RWPE1 (cell line): ENCODE results near the gene ZNF555.

ENCODE experiments used
- CTCF ChIA-PET: fragments of 350-600 bp; sonication (Branson Sonifier 250); formaldehyde crosslinking; extraction: SDS; loops from one replicate; lab custom pipeline; 2021; lab: Yijun Ruan, JAX
- POLR2A ChIA-PET: fragments of 400-600 bp; formaldehyde crosslinking; extraction: SDS; loops from one replicate; lab custom pipeline; 2020; ENCODE audit warnings: antibody characterized with exemption; ENCODE audit not compliant: low non-redundant PET; lab: Yijun Ruan, JAX
- DNase-seq: peaks from one replicate; pipeline ENCODE4 v3.0.0; 2012; ENCODE audit warnings: low spot score
- H3K27ac ChIP-seq: fragments of 450-650 bp; 2 replicates; pipeline ENCODE4 v1.5.1; 2017
- CTCF ChIP-seq: fragments of 450-650 bp; conservative IDR thresholded peaks from 2 replicates; pipeline ENCODE4 v1.5.1; 2017; ENCODE audit warnings: low read depth, mild to moderate bottlenecking

The ZNF555 gene

GRCh38 chr19:2850256-2850925 is 9.1 kb downstream of the ZNF555 start:
- ChIA-PET POLR2A (no interaction called here), CTCF (no interaction called here)
- no peak for TF ChIP-seq CTCF
- no peak overlapping the region for H3K27ac ChIP-seq
- DNase-seq: no peak

- POLR2A ChIA-PET: no interaction called here
- no peak for DNase-seq
- CTCF ChIA-PET: no interaction called here
- no peak for TF ChIP-seq CTCF
- H3K27ac ChIP-seq: no peak overlapping the region
These were observed 11.3 kb downstream of the ZNF555 start for GRCh38 chr19:2852598-2852997.

- DNase-seq: no peak
- H3K27ac ChIP-seq: no peak overlapping the region
- TF ChIP-seq CTCF: no peak
- ChIA-PET POLR2A (no interaction called here), CTCF (no interaction called here)
These were observed 11.8 kb downstream of the ZNF555 start for GRCh38 chr19:2853015-2853606.

GRCh38 chr19:2854849-2855248 is 13.6 kb downstream of the ZNF555 start:
- TF ChIP-seq CTCF: no peak
- POLR2A ChIA-PET: no interaction called here
- CTCF ChIA-PET: no interaction called here

GRCh38 chr19:2856457-2857050 is 15.3 kb downstream of the ZNF555 start:
- POLR2A ChIA-PET: no interaction called here
- CTCF ChIA-PET: no interaction called here
- TF ChIP-seq CTCF: no peak
- DNase-seq: no peak
- no peak overlapping the region for H3K27ac ChIP-seq

More at GRCh38 chr19:2854849-2855248, 13.6 kb downstream of the ZNF555 start:
- no peak overlapping the region for H3K27ac ChIP-seq
- DNase-seq: no peak

- CTCF ChIA-PET: interaction anchor here (0.6 kb wide), 1 partner anchor 8 kb away, joined by 3 read pairs; no protein-coding TSS in a partner anchor
- TF ChIP-seq CTCF: no peak
- no peak for DNase-seq
- no peak overlapping the region for H3K27ac ChIP-seq
- POLR2A ChIA-PET: interaction anchor here (0.6 kb wide), 1 partner anchor 89 kb away, joined by 6 read pairs; no protein-coding TSS in a partner anchor
These were observed 17.6 kb downstream of the ZNF555 start for GRCh38 chr19:2858864-2859263.
